Right lobe of liver (tissue), 4 donors: ENCODE data around the gene UGT1A9.

Experiments
- CTCF ChIP-seq, 4 donors: fragments of 200-600 bp in 3 of 4; fragments of 450-650 bp in 1 of 4; IDR thresholded peaks; one replicate each; pipeline versions ENCODE4 v1.5.1 to v1.8.0; 2016 to 2022; ENCODE audit warnings: antibody characterized with exemption in 4 of 4, mild to moderate bottlenecking in 2 of 4
- POLR2A ChIP-seq: fragments of 450-650 bp; IDR thresholded peaks from one replicate; pipeline ENCODE4 v1.6.1; 2017; ENCODE audit warnings: antibody characterized with exemption, mild to moderate bottlenecking
- donor health status: DM: no; HTN: no; CAD: no.
- donor health status: DM: no; HTN: no; CAD: no.
- donor health status: DM: no; HTN: yes; CAD: no.

- TF ChIP-seq CTCF (IDR thresholded peaks at IDR 0.05): no peak
- no peak for TF ChIP-seq POLR2A
These were observed 130.6 kb downstream of the UGT1A9 start for GRCh38 chr2:233802132-233802815.
